ENCODE results near the gene EFNB1.
A peak's percentile ranks its signal among the peaks of the same experiment; 100 is the strongest.
"Not testable (repeated sequence)": the region's sequence is repeated elsewhere in the genome, so short reads cannot be mapped to it uniquely, and the experiment has no call there.

Gene EFNB1

DNA sequence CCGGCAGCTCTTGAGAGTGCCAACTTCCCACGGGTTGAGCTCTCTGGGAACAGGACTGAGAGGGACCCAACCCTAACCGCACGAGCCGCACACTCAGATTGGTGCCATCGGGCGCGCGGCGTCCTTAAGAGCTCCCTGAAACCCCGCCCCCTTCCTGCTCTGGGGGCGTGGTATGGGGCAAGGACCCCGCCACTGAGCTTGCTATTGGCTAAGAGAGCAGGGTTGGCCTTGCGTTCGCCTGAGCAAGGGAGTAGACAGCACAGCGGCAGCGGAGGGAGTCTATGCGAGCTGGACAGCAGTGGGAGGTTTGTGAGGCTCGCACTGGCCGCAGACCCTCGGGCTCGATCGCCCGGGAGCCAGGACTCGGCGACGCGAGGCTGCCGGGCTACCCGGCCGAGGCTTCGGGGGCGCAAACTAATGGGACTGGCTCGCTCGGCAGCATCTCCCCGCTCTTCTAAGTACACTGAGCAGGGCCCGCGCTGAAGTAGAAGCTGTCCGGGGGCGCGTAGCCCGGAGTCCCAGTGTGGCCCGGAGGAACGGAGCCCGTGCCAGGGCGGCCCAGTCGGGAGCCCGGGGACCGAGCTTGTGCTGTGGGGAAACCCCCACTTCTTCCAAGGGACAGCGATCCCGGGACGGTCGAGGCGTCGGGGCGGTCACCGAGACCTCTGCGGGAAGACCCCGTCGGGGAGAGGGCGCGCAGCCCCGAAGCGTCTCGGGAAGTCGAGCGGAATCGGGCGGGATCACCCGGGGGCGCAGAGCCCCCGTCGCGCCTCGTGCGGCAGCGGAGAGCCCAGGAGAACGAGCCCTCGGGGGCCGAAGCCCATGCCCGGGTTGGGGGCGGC is at the start of gene EFNB1:
Gene EFNB1 (plus strand): TSS at position 282 of the 842 bp plus-strand sequence. CDS start 756 bp downstream, outside the sequence.
- DNase-seq (ENCODE audit: low spot score) = peak; percentile 88

DNA sequence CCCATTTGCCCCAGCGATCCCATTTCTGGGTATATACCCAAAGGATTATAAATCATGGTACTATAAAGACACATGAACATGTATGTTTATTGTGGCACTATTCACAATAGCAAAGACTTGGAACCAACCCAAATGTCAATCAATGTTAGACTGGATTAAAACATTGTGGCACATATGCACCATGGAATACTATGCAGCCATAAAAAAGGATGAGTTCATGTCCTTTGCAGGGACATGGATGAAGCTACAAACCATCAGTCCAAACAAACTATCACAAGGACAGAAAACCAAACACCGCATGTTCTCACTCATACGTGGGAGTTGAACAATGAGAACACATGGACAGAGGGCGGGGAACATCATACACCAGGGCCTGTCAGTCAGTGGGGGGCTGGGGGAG is 47.5 kb upstream of the EFNB1 start:
- DNase-seq (ENCODE audit: low spot score) = not testable (repeated sequence)

DNA sequence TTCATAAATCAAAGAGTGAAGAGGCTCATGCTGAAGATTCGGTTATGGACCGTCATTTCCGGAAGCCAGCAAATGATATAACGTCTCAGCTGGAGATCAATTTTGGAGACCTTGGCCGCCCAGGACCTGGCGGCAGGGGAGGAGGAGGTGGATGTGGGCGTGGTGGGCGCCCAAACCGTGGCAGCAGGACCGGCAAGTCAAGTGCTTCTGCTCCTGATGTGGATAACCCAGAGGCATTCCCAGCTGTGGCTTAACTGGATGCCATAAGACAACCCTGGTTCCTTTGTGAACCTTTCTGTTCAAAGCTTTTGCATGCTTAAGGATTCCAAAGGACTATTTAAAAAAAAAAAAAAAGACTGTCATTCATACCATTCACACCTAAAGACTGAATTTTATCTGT is 44.0 kb upstream of the EFNB1 start:
- DNase-seq (ENCODE audit: low spot score) = no peak

DNA sequence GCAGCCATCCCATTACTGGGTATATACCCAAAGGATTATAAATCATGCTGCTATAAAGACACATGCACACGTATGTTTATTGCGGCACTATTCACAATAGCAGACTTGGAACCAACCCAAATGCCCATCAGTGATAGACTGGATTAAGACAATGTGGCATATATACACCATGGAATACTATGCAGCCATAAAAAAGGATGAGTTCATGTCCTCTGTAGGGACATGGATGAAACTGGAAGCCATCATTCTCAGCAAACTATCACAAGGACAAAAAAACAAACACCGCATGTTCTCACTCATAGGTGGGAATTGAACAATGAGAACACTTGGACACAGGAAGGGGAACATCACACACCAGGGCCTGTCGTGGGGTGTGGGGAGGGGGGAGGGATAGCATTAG is 42.2 kb upstream of the EFNB1 start:
- not testable (repeated sequence) for DNase-seq (ENCODE audit: low spot score)

DNA sequence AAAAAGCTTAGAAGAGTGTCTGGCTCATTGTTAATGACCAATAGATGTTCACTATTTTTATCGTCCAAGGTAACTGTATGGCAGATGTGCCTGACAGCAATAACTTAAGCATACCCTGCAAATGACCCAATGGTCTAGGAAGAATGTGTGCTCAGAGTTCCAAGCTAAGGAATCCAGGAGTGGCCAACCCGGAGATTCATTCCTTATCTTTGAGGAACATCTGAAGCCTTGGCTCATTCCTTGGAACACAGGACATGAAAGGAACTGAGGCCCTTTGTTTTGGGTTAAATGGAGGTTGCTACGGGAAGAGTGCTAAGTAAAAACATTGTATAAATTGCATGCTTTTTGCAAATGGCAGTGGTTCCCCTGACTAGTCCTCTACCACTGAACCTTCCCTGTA is 38.9 kb upstream of the EFNB1 start:
- DNase-seq (ENCODE audit: low spot score) = no peak

DNA sequence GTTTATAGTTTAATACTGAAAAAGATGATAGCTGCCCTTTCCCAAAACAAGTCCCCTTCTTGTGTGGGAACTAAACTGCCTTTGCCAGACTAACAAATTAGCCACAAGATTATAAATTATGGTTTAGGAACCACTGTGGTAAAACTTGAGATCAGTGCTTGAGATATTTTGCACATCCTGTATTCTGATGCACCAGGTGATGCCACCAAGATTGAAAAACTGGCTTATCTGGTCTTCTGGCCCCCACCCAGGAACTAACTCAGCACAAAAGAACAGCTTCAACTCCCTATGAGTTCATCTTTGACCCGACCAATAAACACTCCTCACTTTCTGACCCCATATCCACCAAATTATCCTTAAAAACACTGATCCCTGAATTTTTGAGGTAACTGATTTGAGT is 36.7 kb upstream of the EFNB1 start:
- DNase-seq (ENCODE audit: low spot score) = no peak

DNA sequence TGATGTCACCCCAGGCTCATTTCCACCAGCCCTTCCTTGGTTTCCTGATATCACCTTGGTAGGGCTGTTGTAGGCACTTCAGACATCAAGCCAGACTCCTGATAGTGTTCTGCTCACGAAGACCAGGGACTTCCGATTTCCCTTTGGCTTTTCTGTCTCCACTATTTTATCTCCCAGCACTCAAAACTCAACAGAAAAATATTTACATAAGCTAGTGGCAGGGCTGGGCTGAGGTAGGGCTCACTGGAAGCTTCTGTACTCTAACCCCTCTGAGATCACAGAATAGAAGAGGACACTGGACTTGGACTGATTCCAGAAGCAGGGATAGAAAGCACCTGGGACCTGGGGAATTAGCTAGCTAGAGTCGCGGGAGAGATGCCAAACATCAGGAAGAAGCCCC is 34.4 kb upstream of the EFNB1 start:
- DNase-seq (ENCODE audit: low spot score) = no peak

DNA sequence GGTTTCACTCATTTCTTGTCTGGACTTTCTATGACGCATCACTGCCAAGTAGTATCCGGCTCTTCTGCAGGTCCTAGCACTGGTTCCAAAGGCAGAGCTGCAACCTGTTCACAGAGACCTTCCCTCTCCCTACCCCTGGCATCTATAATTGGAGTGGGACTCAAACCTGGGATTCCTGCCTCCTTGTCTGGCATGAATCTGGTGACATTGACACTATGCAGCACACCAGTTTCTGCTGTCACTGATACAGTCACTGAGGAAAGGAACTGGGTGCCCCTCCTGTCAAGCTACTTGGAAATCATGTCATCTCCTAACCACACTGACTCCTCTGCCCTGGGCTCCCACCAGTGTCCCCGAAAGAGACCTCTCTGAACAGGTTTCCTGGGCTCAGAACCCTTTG is 33.1 kb upstream of the EFNB1 start:
- DNase-seq (ENCODE audit: low spot score) = no peak

DNA sequence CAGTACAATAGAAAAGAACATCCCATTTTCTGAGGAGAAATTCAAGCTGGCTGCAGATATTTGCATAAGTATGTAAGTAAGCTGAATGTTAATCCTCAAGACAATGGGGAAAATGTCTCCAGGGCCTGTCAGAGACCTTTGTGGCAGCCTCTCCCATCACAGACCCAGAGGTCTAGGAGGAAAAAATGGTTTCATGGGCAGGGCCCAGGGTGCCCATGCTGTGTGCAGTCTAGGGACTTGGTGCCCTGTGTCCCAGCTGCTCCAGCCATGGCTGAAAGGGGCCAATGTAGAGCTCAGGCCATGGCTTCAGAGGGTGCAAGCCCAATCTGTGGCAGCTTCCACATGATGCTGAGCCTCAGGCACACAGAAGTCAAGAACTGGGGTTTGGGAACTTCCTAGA is 30.4 kb upstream of the EFNB1 start:
- DNase-seq (ENCODE audit: low spot score) = not testable (repeated sequence)

DNA sequence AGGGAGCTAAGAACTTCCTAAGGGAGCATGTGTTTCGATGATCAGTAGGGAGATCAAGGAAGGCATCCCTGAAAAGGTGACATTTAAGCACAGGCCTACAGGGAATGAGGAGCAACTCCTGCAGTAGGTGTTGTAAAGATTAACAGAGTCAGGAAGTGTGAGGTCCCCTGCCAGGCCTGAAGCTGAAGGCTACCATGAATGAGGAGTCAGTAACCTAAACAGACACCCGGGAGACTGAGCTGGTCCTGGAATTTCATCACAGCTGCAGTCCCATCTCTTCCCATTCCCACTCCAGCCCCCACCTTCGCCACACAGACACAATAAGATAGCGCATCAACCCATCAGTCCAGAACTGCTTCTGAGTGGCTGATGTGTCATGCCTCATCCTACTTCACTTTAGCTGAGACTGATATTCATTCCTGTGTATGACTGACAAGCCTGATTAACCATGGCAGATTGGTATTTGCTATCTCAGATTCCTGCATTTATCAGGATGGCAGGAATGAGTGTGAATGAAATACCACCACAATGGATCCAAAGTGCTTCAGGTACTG is 27.0 kb upstream of the EFNB1 start:
- no peak for DNase-seq (ENCODE audit: low spot score)

DNA sequence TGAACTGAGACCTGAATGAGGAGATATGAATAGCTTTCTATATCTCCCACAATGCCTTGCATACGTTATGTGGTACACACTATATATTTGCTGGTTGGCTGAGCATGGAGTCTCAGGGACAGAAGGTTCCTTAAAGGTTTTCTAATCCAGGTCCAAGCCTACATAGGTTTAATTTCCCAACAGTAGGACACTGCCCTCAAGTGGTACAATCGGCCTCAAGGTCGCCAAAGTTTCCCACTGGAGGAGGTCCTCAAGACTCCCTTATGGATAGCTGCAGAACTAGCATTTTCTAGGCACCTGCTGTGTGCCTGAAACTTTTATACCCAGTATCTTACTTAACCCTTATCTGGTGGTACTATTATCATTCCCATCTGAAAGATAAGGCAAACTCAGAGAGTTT is 21.0 kb upstream of the EFNB1 start:
- no peak for DNase-seq (ENCODE audit: low spot score)

DNA sequence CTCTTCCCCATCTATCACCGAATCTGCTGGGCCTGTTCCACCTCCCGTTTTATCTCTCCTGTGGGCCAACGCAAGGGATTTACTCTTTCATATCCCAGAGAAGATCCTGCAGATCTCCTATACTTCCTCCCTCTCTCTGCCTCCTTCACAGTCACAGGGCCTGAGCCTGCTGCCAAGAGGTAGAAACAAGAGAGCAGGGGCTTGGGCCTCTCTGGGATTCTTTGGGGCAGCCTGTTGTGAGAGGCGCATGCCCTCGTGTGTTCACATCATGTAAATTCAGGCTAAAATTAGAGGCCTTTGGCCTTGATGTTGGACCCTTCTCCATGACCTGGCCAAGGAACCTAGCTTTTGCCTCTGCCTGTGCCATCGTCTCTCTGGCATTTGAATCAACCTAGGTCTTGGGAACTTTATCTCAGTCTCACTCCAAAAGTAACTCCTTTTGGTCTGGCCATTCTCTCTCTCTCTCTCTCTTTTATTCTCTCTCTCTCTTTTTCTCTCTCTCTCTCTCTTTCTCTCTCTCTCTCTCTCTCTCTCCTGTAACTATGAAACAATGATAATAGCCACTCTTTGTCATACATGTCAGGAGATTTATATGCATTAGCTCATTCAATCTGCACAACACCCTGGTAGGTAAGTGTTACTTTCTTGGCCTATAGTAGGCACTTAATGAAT is 20.0 kb upstream of the EFNB1 start:
- no peak for DNase-seq (ENCODE audit: low spot score)

DNA sequence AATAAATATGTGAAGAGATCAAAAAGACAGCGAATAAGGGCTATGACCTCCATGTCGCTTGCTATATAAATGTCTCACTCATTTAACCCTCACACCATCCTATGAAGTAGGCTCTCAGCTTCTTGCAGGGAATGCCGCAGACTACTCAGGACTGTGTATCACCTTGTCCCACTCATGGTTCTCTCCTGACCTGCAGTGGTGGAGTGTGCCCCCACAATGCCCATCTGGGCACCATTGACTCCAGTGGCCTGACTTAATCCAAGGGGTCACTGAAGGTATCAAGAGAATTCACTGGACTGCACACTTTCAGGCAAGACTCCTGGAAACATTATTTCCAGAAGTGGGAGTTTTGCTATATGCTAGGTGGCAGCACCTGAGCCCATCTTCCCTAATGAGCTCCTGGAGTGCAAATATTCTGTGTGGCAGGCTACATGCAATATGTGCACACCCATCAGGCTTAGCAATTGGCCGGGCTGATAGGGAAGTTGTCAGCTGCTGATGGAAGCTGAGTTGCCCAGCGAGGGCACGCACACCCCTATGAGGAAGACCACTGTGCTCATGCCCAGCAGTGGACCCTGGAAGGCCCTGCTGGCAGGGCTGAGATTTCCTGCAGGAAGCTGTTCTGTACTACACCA is 8.2 kb upstream of the EFNB1 start:
- no peak for DNase-seq (ENCODE audit: low spot score)

DNA sequence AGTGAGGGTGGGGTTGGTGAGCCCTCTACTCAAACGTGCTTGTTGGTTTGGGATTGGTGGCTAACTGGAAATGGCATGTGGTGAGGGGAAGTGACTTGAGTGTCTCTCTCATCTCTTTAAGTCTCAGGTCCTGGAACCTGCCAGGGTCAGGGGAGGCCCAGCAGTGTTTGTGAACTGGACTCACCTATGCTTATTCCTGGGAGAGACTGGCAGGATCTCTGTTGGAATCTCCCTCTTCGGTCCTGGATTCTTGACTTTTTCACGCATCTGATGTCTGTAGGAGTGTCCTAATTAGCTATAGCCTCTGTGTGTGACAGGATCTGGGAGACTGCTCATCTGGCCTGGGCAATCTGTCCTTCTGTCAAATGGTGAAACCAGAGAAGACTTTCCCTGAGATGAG is 7.2 kb upstream of the EFNB1 start:
- DNase-seq (ENCODE audit: low spot score) = no peak

DNA sequence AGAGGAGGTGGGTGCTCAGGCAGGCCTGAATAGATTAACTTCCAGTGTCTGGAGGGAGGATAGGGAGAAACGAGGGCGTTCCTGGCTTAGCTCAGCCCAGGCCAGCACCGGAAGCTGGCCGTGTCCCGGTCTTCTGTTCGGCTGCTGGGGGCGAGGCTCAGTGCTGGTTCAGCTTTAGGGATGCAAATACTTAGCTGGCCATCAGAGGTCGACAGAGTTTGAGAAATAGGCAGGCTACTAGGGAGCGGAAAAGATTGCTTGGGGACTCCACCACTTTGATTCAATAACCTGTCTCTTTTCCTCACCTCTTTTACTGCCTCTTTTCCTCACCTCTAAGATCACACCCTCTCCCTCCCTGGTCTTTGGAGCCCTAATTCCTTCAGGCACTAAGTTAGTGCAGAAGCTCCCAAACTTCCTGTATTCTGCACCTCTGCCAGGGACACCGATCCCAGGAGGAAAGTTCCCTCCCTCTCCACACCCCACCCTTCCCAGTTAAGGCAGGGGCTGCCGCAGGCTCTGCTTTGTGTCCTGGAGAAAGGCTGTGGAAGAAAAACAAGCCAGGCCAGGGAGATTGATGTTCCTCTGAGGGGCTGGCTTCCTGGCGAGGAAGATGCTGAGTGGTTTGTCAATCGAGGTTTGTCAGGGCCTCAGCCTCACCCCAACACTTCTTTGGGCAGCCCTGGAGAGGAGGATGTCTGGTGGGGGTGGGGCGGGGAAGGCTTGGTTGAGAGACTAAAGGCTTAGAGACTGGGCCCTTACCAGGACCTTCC is 6.0 kb upstream of the EFNB1 start:
- DNase-seq (ENCODE audit: low spot score) = no peak

DNA sequence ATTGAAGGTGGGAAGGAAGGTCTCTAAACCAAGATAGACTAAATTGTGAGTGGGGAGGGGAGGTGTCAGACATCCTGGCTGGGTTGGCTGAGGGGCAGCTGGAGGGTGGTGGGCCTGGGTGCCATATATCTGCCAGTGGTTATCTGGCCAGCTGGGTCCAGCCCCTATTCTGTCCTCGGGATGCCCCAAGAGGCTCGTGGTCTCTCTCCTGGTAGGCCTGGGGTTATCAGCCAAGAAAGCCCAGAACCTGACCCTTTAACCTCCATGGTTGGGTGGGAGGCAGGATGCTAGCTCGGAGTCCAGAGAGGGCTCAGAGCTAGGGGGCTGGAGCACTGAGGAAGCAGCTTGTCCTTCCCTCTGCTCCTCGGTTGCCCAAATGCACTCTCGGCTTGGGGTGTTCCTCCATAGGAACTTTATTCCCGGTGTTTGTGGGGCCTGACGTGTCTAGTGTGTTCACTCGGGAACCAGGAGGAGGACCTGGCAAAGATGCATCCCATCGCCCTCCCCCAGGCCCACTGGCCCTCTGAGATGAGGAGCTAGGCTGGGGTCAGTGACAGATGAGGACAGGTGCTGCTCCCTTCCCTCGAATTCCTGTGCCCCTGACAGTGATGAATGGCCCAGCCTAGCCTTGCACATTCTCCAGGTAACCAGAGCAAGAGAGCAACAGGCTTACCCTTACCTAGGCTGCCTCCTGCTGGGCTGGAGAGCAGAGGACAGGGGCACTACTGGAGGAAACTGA is 5.2 kb upstream of the EFNB1 start:
- no peak for DNase-seq (ENCODE audit: low spot score)

DNA sequence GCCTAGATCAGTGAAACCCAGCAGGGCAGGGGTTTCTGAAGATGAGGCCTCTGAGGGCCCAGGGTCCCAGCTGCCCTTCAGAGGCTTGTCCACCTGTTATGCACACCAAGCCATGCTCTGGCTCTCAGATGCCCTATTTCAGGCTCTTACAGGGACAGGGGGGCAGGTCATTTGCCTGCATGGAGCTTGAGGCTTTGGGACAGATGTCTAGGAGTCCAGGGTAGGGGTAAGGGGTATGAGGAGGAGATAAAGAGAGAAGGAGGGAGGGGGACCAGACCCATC is 4.7 kb upstream of the EFNB1 start:
- DNase-seq (ENCODE audit: low spot score) = no peak

DNA sequence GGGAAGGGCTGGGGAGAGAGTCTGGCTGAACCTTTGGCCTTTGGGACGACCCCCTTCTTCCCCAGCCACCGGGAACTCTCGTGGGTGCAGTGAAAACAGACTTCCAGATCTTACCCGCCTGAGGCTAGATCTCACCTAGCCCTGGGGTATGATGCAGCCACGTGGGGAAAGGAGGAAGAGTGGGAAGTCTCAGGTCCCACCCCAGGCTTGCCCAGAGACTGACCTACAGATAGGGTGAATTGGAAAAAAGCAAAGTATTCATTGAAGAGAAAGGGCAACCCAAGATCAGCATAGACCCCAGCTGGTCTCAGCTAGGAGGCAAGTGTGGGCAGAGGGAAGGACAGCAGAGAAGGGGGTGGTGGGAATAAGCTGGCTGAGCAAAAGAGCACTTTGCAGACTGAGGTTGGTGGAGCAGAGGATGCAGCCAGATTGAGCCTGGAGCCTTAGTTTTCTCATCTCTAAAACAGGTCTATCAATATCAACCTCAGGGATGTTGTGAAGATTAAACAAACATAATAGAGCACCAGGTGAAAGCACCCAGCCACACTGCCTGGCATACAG is 4.2 kb upstream of the EFNB1 start:
- DNase-seq (ENCODE audit: low spot score) = no peak

DNA sequence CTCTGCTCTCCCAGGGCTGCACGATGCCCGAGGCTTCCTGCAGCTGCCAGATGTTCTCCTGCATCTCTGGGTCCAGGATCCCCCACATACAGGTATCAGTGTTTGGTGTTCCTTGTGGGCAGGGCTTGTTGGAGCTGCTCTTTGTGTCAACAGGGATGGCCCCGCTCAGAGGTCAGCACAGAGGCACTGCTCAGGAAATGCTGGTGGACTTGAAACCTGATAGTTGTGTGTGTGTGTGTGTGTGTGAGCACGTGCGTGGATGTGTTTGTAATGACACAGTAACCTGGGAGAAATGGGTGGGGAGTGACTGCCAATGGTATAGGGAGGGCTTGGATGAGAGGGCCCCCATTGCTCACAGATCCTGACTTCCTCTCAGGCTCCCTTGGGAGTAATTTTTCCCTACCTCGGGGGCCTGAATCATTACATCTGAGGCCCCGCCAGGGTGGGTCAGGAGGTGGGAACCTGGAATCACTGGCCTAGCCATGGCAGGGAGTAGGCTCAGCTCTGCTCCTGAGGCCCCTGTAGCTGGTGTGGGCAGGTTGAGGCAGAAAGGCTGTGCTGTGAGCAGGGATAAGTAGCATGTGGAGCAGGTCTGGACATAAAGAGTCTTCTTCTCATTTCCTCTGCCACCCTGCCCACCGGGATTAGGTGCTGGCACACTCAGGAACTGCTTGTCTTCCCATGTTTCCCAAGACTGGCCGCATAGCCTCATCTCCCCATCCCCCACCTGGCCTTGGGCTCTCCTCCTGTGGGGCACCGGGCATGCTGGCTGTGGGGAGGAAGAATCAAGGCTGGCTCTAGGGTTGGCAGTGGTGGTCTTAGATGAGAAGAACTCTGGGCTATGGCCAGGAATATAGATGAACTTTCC is 2.5 kb upstream of the EFNB1 start:
- no peak for DNase-seq (ENCODE audit: low spot score)

DNA sequence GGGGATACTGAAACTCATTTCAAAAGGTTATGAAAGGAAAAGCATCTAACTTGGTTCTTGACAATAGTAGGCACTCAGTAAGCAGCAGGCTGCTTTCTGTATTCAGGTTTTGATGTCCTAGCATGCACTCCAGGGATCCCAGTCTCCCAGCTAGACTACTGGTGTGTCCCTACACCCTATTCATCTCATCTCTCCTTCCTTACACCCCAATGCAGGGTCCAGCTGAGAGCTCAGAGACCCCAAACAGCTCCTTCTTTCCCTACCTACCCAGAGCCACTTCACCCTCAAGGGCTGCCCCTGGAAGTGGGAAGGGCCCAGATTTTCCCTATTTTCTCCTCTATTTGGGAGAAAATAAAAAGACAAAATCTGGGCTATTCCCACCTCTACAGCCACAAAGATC is 1.6 kb upstream of the EFNB1 start:
- no peak for DNase-seq (ENCODE audit: low spot score)

Measured in germinal center (tissue), 1 donor.